AG04449 (cell line): Measurements from ENCODE around the gene TSPAN2.

Experiments
- CTCF ChIA-PET: fragments of 350-600 bp; formaldehyde crosslinking; extraction: SDS; loops from one replicate; lab custom pipeline; 2021; ENCODE audit warnings: antibody characterized with exemption; lab: Yijun Ruan, JAX
- POLR2A ChIA-PET: fragments of 400-600, 350-600 bp; formaldehyde crosslinking; extraction: SDS; loops from one replicate; lab custom pipeline; 2020; ENCODE audit warnings: antibody characterized with exemption, inconsistent platforms; lab: Yijun Ruan, JAX
- DNase-seq: peaks from one replicate; pipeline ENCODE4 v3.0.0-alpha.2; 2010; ENCODE audit warnings: low read depth, low spot score
- H3K4me3 ChIP-seq: 2 replicates; pipeline ENCODE4 v1.5.1; 2011; ENCODE audit warnings: low read depth, mild to moderate bottlenecking, control low read depth, low read length
- CTCF ChIP-seq: IDR thresholded peaks from one replicate; pipeline ENCODE4 v1.5.1; 2011; ENCODE audit warnings: mild to moderate bottlenecking, moderate library complexity, low read length, control low read depth, inconsistent platforms; ENCODE audit not compliant: insufficient read depth; ENCODE audit errors: missing control alignments

TSPAN2 gene

GRCh38 chr1:115064461-115064860 lies 24.8 kb downstream of the TSPAN2 start:
- CTCF ChIA-PET = interaction anchor here (1.0 to 7.5 kb wide), 4 partner anchors 10 to 49 kb away, joined by 3 to 51 read pairs (median 4); no protein-coding TSS in a partner anchor
- no peak for DNase-seq
- no peak overlapping the region for H3K4me3 ChIP-seq
- no peak for TF ChIP-seq CTCF
- POLR2A ChIA-PET = interaction anchor here (0.9 kb wide), 1 partner anchor 49 kb away, joined by 4 read pairs; no protein-coding TSS in a partner anchor

- CTCF ChIA-PET = interaction anchor here (7.5 kb wide), 1 partner anchor 11 kb away, joined by 51 read pairs; no protein-coding TSS in a partner anchor
- H3K4me3 ChIP-seq = no peak overlapping the region
- TF ChIP-seq CTCF = no peak
- DNase-seq = no peak
- POLR2A ChIA-PET = no interaction called here
Measured at GRCh38 chr1:115063228-115063901, 25.9 kb downstream of the TSPAN2 start.

GRCh38 chr1:115062542-115063004 lies 26.7 kb downstream of the TSPAN2 start:
- H3K4me3 ChIP-seq = no peak overlapping the region
- ChIA-PET CTCF (interaction anchor here (7.5 kb wide), 1 partner anchor 10 kb away, joined by 51 read pairs; no protein-coding TSS in a partner anchor), POLR2A (no interaction called here)
- no peak for DNase-seq
- no peak for TF ChIP-seq CTCF

- ChIA-PET CTCF (no interaction called here), POLR2A (no interaction called here)
- no peak for DNase-seq
- H3K4me3 ChIP-seq = no peak overlapping the region
- no peak for TF ChIP-seq CTCF
Measured at GRCh38 chr1:115060501-115060900, 28.8 kb downstream of the TSPAN2 start.

GRCh38 chr1:115059316-115059715 lies 30.0 kb downstream of the TSPAN2 start:
- TF ChIP-seq CTCF = no peak
- ChIA-PET CTCF (no interaction called here), POLR2A (no interaction called here)
- peak; percentile 19 for DNase-seq
- no peak overlapping the region for H3K4me3 ChIP-seq

- ChIA-PET CTCF (interaction anchor here (1.2 to 1.8 kb wide), 3 partner anchors 15 to 78 kb away, joined by 3 to 8 read pairs (median 7); no protein-coding TSS in a partner anchor), POLR2A (interaction anchor here (0.9 kb wide), 1 partner anchor 17 kb away, joined by 3 read pairs; no protein-coding TSS in a partner anchor)
- DNase-seq = no peak
- no peak overlapping the region for H3K4me3 ChIP-seq
- TF ChIP-seq CTCF = no peak
Measured at GRCh38 chr1:115057661-115058254, 31.5 kb downstream of the TSPAN2 start.
